ENCODE data around the gene PRRT4. TPM values are rescaled to one million over a fixed set of nuclear protein-coding genes. Genes with fewer than 3 reads are reported as not detected.

Gene PRRT4
- total and polyA plus RNA-seq, 2 of the 13 experiments (the other 11 are each of a cell fraction or from before 2014, with no cell fraction given): not detected

GRCh38 chr7:128405471-128406313 lies 44.2 kb upstream of the PRRT4 start (continued):
- TF ChIP-seq HBP1 (CRISPR knock-in tag; IDR thresholded peaks at IDR 0.05; ENCODE audit: low read depth) (no peak), ZNF772 (CRISPR knock-in tag; IDR thresholded peaks at IDR 0.05) (peak; percentile 65; the same call in 1 of the 2 replicates), ZC3H13 (CRISPR knock-in tag; IDR thresholded peaks at IDR 0.05) (peak; percentile 41; the same call in 1 of the 2 replicates), MIER2 (CRISPR knock-in tag; IDR thresholded peaks at IDR 0.05) (no peak), ASH2L (IDR thresholded peaks at IDR 0.05; ENCODE audit: insufficient read length, low read depth, low read length) (peak; percentile 23), ZNF431 (CRISPR knock-in tag; IDR thresholded peaks at IDR 0.05; ENCODE audit: borderline replicate concordance, low read depth) (peak; percentile 41; the same call in 1 of the 2 replicates), IKZF4 (CRISPR knock-in tag; IDR thresholded peaks at IDR 0.05; ENCODE audit: borderline replicate concordance, low read depth, not compliant biosample characterization) (peak; percentile 36), ERF (CRISPR knock-in tag; IDR thresholded peaks at IDR 0.05) (0 out of 2 replicates have a peak, but pooled peaks have one; percentile 25), TCF12 (IDR thresholded peaks at IDR 0.05) (no peak), TCF12 (CRISPR knock-in tag; IDR thresholded peaks at IDR 0.05) (0 out of 2 replicates have a peak, but pooled peaks have one; percentile 27), BRD4 (CRISPR knock-in tag; IDR thresholded peaks at IDR 0.05) (peak; percentile 20; the same call in 1 of the 2 replicates), ARID4A (CRISPR knock-in tag; IDR thresholded peaks at IDR 0.05; ENCODE audit: borderline replicate concordance) (peak; percentile 56), SALL1 (CRISPR knock-in tag; IDR thresholded peaks at IDR 0.05) (peak; percentile 34), HMGXB4 (CRISPR knock-in tag; IDR thresholded peaks at IDR 0.05; ENCODE audit: borderline replicate concordance in 1 of 2, low read depth in 1 of 2) (peak; percentile 21 to 56; a peak in 2 of 4 replicates), ZNF446 (CRISPR knock-in tag; IDR thresholded peaks at IDR 0.05) (0 out of 2 replicates have a peak, but pooled peaks have one; percentile 34), HOXA3 (CRISPR knock-in tag; IDR thresholded peaks at IDR 0.05) (peak; percentile 67; the same call in 1 of the 2 replicates), PHF20 (CRISPR knock-in tag; IDR thresholded peaks at IDR 0.05) (peak; percentile 32; the same call in 1 of the 2 replicates), ZNF770 (CRISPR knock-in tag; IDR thresholded peaks at IDR 0.05) (0 out of 2 replicates have a peak, but pooled peaks have one; percentile 16)

Measured in HepG2 (cell line).